Activated gamma-delta T cell treated with Interleukin-2 at 50 U/mL for 16 hours (primary cell): Measurements from ENCODE around the gene SNX5.
A peak's percentile ranks its signal among the peaks of the same experiment; 100 is the strongest.

Experiments used
- DNase-seq: peaks from one replicate; pipeline ENCODE4 v3.0.0-alpha.2; 2020

The SNX5 gene

GRCh38 chr20:17939622-17940223 lies 28.9 kb downstream of the SNX5 start:
- no peak for DNase-seq

- peak; percentile 41 for DNase-seq
Measured at GRCh38 chr20:17938871-17939619, 29.5 kb downstream of the SNX5 start.

- DNase-seq, result no peak
Measured at GRCh38 chr20:17936761-17937732, 31.5 kb downstream of the SNX5 start.

GRCh38 chr20:17936286-17936760 lies 32.3 kb downstream of the SNX5 start:
- DNase-seq, result no peak

- no peak for DNase-seq
Measured at GRCh38 chr20:17935761-17936160, 32.8 kb downstream of the SNX5 start.

GRCh38 chr20:17935186-17935585 lies 33.4 kb downstream of the SNX5 start:
- no peak for DNase-seq

GRCh38 chr20:17934141-17934862 lies 34.3 kb downstream of the SNX5 start:
- DNase-seq, result no peak

- DNase-seq, result no peak
Measured at GRCh38 chr20:17933711-17934110, 34.9 kb downstream of the SNX5 start.

- DNase-seq, result no peak
Measured at GRCh38 chr20:17933121-17933520, 35.5 kb downstream of the SNX5 start.

GRCh38 chr20:17932396-17932795 lies 36.2 kb downstream of the SNX5 start:
- DNase-seq, result no peak

- no peak for DNase-seq
Measured at GRCh38 chr20:17931513-17931912, 37.1 kb downstream of the SNX5 start.

- DNase-seq, result no peak
Measured at GRCh38 chr20:17928633-17929311, 39.8 kb downstream of the SNX5 start.

- no peak for DNase-seq
Measured at GRCh38 chr20:17928211-17928611, 40.4 kb downstream of the SNX5 start.

GRCh38 chr20:17925940-17926300 lies 42.7 kb downstream of the SNX5 start:
- DNase-seq, result no peak

- no peak for DNase-seq
Measured at GRCh38 chr20:17925141-17925939, 43.3 kb downstream of the SNX5 start.

- DNase-seq, result no peak
Measured at GRCh38 chr20:17921774-17922173, 46.8 kb downstream of the SNX5 start.

GRCh38 chr20:17919149-17919548 lies 49.4 kb downstream of the SNX5 start:
- DNase-seq, result no peak

- DNase-seq, result no peak
Measured at GRCh38 chr20:17917832-17918618, 50.6 kb downstream of the SNX5 start.

- DNase-seq, result no peak
Measured at GRCh38 chr20:17916433-17916891, 52.1 kb downstream of the SNX5 start.

- DNase-seq, result no peak
Measured at GRCh38 chr20:17914957-17915356, 53.6 kb downstream of the SNX5 start.
